ENCODE data around the gene RIBC2. TPM values are rescaled to one million over a fixed set of nuclear protein-coding genes. Genes with fewer than 3 reads are reported as not detected.
A peak's percentile ranks its signal among the peaks of the same experiment; 100 is the strongest.
"Not testable (repeated sequence)": the region's sequence is repeated elsewhere in the genome, so short reads cannot be mapped to it uniquely, and the experiment has no call there.

Gene RIBC2
- 2.1 TPM for total RNA-seq

GRCh38 chr22:45413368-45414211 lies at the start of gene RIBC2, which contains the start of gene SMC1B:
RIBC2 (plus strand) TSS chr22:45413693; CDS start chr22:45413887, 194 bp downstream.
SMC1B (minus strand) TSS chr22:45413599; CDS start chr22:45413567, 32 bp downstream.
- DNase-seq, result peak; percentile 53

- DNase-seq, result no peak
Measured at GRCh38 chr22:45366713-45367112, 46.8 kb upstream of the RIBC2 start.

GRCh38 chr22:45373592-45373991 lies 39.9 kb upstream of the RIBC2 start:
- DNase-seq, result not testable (repeated sequence)

GRCh38 chr22:45376009-45376408 lies 37.5 kb upstream of the RIBC2 start:
- no peak for DNase-seq

DNA sequence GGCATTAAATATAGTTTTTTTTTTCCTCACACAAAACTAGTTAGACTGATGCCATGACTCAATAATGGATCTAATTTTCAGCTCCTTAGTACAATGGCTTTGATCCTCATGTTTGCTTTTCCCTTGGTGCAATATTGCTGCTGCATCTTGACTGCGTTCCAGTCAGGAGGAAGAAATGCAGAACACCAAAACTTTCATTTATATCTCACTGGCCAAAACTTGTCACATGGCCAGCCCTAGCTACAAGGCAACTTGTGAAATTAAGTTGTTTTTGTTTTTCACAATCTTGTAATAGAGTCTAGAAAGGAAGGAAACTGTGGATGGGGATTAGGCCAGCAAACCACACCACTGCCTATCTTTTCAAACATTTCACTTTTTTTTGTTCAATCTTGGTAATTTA lies 36.8 kb upstream of the RIBC2 start:
- no peak for DNase-seq

GRCh38 chr22:45381348-45381747 lies 32.1 kb upstream of the RIBC2 start:
- no peak for DNase-seq

- no peak for DNase-seq
Measured at GRCh38 chr22:45389546-45389945, 23.9 kb upstream of the RIBC2 start.

- no peak for DNase-seq
Measured at GRCh38 chr22:45397806-45398205, 15.7 kb upstream of the RIBC2 start.

DNA sequence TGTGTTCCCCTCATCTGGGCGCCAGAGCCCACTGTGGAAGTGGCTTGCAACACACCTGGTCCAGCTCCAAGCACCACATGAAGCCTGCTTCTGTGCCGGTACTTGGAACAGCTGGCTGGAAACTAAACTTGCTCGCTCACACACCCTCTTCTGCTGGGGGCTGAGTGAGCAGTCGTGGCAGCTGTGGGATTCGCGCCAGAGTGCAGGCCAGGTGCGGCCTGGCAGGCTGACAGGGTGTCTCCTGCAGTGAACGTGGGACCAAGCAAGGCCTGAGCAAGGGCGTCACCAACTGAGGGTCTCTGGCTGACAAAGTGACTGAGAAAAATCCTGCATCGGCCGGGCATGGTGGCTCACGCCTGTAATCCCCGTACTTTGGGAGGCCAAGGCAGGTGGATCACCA lies 15.3 kb upstream of the RIBC2 start:
- no peak for DNase-seq

- no peak for DNase-seq
Measured at GRCh38 chr22:45399712-45400445, 13.6 kb upstream of the RIBC2 start.

DNA sequence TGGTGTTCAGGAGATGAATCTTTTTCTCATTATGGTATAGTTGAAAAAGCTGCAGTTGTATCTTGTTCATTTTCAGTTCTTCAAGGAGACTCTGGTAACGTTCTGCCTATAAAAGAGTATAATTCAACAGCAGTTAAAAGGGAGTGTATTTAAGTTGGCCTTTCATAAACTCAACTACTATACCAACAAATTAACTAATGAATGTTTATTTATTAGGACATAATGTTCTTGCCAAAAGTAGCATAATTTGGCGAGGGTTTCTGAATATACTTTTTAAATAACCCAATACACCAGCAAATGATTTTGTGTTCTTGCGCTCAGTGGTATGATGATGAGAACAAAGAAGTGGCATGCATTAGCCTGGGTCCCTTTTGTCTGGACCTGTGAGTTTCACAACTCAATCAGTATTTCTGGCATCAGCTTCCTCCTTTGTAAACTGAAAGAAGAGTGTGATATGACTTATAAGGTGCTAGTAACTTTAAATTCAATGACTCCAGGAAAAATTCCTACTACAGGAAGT lies 11.0 kb upstream of the RIBC2 start:
- no peak for DNase-seq

DNA sequence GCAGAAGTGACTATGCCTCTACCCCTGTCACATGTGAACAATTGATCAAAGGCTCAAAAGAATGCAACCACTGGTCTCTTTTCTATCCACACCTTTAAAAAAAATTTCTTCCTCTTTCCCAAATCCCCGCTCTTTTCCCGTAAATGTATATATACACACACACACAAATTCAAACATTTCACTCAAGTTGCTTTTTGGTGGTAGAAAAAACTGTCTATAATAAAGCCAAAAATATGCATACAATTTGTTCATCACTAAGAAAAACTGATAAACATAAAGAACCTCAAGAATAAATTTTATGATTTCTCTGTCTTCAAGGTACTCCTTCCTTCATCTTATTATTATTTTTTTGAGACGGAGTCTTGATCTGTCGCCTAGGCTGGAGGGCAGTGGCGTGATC lies 5.7 kb upstream of the RIBC2 start:
- no peak for DNase-seq

DNA sequence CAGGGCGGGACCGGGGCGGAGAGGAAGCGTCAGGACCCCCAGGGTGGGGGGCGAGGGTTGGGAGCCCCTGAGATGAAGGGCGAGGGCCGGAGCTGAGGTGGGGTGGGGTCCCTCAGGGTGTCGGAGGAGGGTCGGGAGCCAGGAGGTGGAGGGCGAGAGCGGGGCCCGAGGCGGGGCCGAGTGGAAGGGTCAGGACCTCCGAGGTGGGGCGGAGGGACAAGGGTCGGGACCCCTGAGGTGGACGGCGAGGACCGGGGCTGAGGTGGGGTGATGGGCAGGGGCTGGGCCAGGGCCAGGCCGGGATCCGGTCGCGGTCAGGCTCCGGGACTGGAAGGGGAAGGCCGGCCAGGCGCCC lies 503 bp upstream of the RIBC2 start:
- no peak for DNase-seq

DNA sequence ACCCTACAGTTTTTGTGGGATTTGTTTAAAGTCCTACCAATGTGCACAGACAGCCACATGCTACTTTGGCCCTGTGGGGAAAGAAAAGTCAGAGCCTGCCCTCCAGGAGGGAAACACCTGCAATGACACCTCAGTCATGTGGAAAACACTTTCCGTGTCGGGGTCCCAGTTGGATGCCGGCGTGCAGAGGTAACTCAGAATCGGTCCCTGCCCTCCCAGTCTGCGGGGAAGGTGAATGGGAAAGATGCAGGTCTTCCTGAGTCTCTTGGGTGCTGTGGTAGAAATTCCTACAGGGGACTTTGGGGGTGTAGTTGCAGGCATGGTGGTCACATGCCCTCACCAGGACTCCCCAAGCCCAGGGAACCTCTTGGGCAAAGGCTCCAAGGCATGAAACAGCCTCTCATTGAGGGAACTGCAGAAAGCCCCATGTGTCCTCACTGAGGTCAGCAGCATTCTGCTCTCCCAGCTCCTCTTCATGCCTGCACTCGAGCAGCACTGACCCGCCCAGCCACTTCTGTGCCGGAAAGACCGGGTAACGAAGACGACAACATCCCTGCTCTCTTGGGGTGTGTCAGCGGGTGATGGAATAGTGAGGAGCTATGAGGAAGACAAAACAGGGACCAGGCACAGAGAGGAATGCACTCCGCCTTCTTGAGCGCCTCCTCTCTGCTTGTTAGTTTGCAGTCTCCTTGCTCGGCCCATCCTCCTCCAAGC lies 4.7 kb downstream of the RIBC2 start:
- no peak for DNase-seq

- DNase-seq, result no peak
Measured at GRCh38 chr22:45418770-45419138, 5.3 kb downstream of the RIBC2 start.

GRCh38 chr22:45420011-45420410 lies 6.5 kb downstream of the RIBC2 start:
- DNase-seq, result no peak

- no peak for DNase-seq
Measured at GRCh38 chr22:45420539-45420938, 7.0 kb downstream of the RIBC2 start.

- DNase-seq, result no peak
Measured at GRCh38 chr22:45421349-45422055, 8.0 kb downstream of the RIBC2 start.

GRCh38 chr22:45422237-45422983 lies 8.9 kb downstream of the RIBC2 start:
- no peak for DNase-seq

GRCh38 chr22:45423524-45423923 lies 10.0 kb downstream of the RIBC2 start:
- DNase-seq, result no peak

- DNase-seq, result no peak
Measured at GRCh38 chr22:45424241-45424731, 10.8 kb downstream of the RIBC2 start.
